ENCODE data around the gene GORASP2. TPM values are rescaled to one million over a fixed set of nuclear protein-coding genes. Genes with fewer than 3 reads are reported as not detected.
"Not testable (repeated sequence)": the region's sequence is repeated elsewhere in the genome, so short reads cannot be mapped to it uniquely, and the experiment has no call there.

Gene GORASP2
- polyA plus RNA-seq, 1 experiment, result 222 TPM

DNA sequence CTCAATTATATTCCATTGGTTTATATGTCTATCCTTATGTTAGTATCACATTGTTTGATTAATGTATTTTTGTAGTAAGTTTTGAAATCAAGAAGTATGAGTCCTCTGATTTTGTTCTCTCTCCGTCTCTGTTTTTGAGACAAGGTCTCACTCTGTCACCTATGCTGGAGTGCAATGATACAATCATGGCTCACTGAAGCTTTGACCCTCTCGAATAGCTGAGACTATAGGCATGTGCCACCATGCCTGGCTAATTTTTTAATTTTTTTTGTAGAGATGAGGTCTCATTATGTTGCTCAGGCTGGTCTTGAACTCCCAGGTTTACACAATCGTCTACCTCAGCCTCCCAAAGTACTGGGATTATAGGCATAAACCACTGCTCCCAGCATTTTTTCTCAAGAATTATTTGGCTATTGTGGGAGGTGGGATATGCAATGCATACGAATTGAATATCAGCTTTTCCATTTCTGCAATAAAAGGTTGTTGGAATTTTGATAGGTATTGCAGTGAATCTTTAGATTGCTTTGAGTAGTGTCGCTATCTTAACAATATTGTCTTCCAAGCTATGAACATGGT lies 17.7 kb upstream of the GORASP2 start:
- Histone ChIP-seq H3K4me3 (ENCODE audit: low read depth, low read length) (no peak overlapping the region), H3K9me3 (ENCODE audit: control insufficient read depth, insufficient read depth, low read length) (peaks cover 21% of the 10 kb centered on the region), H3K27ac (ENCODE audit: low read depth, low read length) (no peak overlapping the region), H3K27me3 (ENCODE audit: control insufficient read depth, insufficient read depth, low read length) (no peaks in the 10 kb centered on the region)
- ChIA-PET POLR2A (no interaction called here), CTCF (no interaction called here)
- TF ChIP-seq, protein P1, sequence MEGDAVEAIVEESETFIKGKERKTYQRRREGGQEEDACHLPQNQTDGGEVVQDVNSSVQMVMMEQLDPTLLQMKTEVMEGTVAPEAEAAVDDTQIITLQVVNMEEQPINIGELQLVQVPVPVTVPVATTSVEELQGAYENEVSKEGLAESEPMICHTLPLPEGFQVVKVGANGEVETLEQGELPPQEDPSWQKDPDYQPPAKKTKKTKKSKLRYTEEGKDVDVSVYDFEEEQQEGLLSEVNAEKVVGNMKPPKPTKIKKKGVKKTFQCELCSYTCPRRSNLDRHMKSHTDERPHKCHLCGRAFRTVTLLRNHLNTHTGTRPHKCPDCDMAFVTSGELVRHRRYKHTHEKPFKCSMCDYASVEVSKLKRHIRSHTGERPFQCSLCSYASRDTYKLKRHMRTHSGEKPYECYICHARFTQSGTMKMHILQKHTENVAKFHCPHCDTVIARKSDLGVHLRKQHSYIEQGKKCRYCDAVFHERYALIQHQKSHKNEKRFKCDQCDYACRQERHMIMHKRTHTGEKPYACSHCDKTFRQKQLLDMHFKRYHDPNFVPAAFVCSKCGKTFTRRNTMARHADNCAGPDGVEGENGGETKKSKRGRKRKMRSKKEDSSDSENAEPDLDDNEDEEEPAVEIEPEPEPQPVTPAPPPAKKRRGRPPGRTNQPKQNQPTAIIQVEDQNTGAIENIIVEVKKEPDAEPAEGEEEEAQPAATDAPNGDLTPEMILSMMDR (IDR thresholded peaks at IDR 0.05; ENCODE audit: low read depth, low read length), result no peak
- no peak for DNase-seq (ENCODE audit: low read depth, low spot score)

DNA sequence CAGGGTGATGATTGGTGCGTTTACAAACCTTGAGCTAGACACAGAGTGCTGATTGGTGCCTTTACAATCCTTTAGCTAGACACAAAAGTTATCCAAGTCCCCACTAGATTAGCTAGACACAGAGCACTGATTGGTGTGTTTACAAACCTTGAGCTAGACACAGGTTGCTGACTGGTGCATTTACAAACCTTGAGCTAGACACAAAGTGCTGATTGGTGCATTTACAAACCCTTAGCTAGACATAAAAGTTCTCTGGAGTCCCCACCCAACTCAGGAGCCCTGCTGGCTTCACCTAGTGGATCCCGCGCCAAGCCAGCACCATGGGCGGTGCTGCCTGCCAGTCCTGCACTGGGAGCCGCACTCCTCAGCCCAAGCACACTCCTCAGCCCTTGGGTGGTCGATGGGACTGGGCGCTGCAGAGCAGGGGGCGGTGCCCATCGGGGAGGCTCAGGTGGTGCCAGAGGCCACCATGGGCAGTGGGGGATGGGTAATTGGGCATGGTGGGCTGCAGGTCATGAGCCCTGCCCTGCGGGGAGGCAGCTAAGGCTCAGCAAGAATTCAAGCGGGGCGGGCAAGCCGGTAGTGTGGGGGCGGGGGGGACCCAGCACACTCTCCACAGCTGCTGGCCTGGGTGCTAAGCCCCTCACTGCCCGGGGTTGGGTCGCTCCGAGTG lies 13.9 kb upstream of the GORASP2 start:
- H3K27me3 ChIP-seq (ENCODE audit: control insufficient read depth, insufficient read depth, low read length); DNase-seq (ENCODE audit: low read depth, low spot score); H3K27ac ChIP-seq (ENCODE audit: low read depth, low read length); H3K4me3 ChIP-seq (ENCODE audit: low read depth, low read length); POLR2A ChIA-PET: not testable (repeated sequence)
- peaks cover 35% of the 10 kb centered on the region for H3K9me3 ChIP-seq (ENCODE audit: control insufficient read depth, insufficient read depth, low read length)
- CTCF ChIA-PET, result interaction anchor here (1.0 kb wide), 1 partner anchor 14 kb away, joined by 3 read pairs; the partner anchor contains the start of gene GORASP2

DNA sequence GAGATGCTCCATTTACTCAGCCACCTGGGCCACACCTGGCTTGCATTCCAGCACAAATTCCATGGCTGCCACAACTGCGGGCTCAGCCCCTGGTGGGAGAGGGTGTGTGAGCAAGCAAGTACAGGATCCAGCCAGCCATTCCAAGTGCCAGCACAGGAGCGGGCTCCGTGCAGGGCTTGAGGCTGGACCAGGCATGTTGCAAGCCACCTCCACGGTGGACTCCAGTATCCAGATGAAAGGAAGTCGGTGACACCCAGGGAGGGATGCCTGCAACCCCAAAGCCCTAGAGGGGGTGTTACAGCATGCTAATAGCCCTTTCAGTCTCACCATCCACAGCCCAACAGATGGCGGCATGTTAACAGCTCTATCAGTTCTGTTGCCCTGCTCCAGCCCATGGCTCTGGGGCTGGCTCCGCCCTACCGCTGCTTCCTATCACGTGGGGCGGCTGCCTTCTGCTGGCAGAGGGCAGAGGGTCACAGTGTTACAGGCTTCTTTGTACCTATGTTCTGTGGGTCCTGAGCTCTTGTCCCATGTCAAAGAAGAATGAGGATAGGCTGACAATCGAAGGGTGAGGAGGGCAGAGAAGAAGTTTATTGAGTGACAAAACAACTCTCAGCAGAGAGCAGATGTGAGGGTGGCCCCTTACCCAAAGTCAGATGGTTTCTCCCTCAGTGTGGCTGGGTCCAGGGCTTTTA lies 11.7 kb upstream of the GORASP2 start:
- Histone ChIP-seq H3K9me3 (ENCODE audit: control insufficient read depth, insufficient read depth, low read length) (peaks cover 35% of the 10 kb centered on the region), H3K27ac (ENCODE audit: low read depth, low read length) (no peak overlapping the region), H3K27me3 (ENCODE audit: control insufficient read depth, insufficient read depth, low read length) (no peaks in the 10 kb centered on the region), H3K4me3 (ENCODE audit: low read depth, low read length) (no peak overlapping the region)
- POLR2A ChIA-PET, result no interaction called here
- TF ChIP-seq, protein P1 (IDR thresholded peaks at IDR 0.05; ENCODE audit: low read depth, low read length), result no peak
- no peak for DNase-seq (ENCODE audit: low read depth, low spot score)
- CTCF ChIA-PET, result interaction anchor here (1.4 kb wide), 1 partner anchor 11 kb away, joined by 8 read pairs; the partner anchor contains the start of gene GORASP2

DNA sequence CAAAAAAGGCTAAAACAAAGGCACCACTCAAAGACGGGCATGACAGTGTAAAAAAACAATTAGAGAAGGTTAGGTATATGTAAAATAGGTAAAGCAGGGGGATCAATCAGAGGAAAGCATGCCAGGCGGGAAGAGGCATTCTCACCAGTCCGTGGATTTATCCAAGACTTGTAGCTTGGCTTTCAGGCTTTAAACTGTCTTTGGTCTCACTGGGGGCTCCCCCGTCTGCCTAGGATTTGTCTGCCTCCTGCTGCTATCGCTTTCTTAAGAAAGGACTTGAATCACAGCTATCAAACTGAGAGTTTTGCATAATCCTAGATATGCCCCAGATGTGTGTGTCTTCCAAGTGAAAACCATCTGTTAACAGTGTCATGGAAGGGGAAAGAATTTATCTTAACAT lies 11.1 kb upstream of the GORASP2 start:
- DNase-seq (ENCODE audit: low read depth, low spot score), result no peak
- POLR2A ChIA-PET, result no interaction called here
- Histone ChIP-seq H3K27me3 (ENCODE audit: control insufficient read depth, insufficient read depth, low read length) (no peaks in the 10 kb centered on the region), H3K27ac (ENCODE audit: low read depth, low read length) (no peak overlapping the region), H3K9me3 (ENCODE audit: control insufficient read depth, insufficient read depth, low read length) (peaks cover 31% of the 10 kb centered on the region), H3K4me3 (ENCODE audit: low read depth, low read length) (no peak overlapping the region)
- CTCF ChIA-PET, result interaction anchor here (1.4 kb wide), 1 partner anchor 11 kb away, joined by 8 read pairs; the partner anchor contains the start of gene GORASP2
- TF ChIP-seq, protein P1 (IDR thresholded peaks at IDR 0.05; ENCODE audit: low read depth, low read length), result no peak

DNA sequence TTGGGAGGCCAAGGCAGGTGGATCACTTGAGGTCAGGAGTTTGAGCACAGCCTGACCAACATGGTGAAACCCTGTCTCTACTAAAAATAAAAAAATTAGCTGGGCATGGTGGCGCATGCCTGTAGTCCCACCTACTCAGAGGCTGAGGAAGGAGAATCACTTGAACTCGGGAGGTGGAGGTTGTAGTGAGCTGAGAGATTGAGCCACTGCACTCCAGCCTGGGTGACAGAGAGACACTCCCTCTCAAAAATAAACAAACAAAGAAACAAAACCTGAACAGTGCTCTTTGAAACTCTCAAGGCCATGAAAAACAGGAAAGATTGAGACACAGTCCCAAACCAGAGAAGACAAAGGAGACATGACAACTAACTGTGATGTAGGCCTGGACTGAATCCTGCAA lies 7.2 kb upstream of the GORASP2 start:
- POLR2A ChIA-PET; H3K4me3 ChIP-seq (ENCODE audit: low read depth, low read length); H3K27ac ChIP-seq (ENCODE audit: low read depth, low read length); H3K27me3 ChIP-seq (ENCODE audit: control insufficient read depth, insufficient read depth, low read length); CTCF ChIA-PET; DNase-seq (ENCODE audit: low read depth, low spot score): not testable (repeated sequence)
- H3K9me3 ChIP-seq (ENCODE audit: control insufficient read depth, insufficient read depth, low read length), result peaks cover 29% of the 10 kb centered on the region
